ENCODE results near the gene TMED6. TPM values are rescaled to one million over a fixed set of nuclear protein-coding genes. Genes with fewer than 3 reads are reported as not detected.

The TMED6 gene
- total RNA-seq, 1 experiment from 2014 or later: 0.72 TPM

GRCh38 chr16:69334696-69335095, 16.9 kb downstream of the TMED6 start (continued):
- no peak for TF ChIP-seq E2F5 (CRISPR knock-in tag; IDR thresholded peaks at IDR 0.05)

- Mint-ChIP-seq H3K36me3 (peaks cover 61% of the 10 kb centered on the region), H3K27ac (peak within 1 kb of the TSS; percentile 91; the same call in 1 of the 2 replicates), H3K4me1 (peaks cover 22% of the 10 kb centered on the region), H3K27me3 (ENCODE audit: low read depth) (no peaks in the 10 kb centered on the region), H3K4me3 (peak within 1 kb of the TSS; percentile 85), H3K9me3 (no peaks in the 10 kb centered on the region)
- ChIA-PET POLR2A (interaction anchor here (0.5 to 1.1 kb wide), 9 partner anchors 8 to 1817 kb away, joined by 3 to 5 read pairs (median 3); partner anchors contain the start of genes COG8 and NIP7), CTCF (interaction anchor here (0.5 kb wide), 1 partner anchor 203 kb away, joined by 3 read pairs; no protein-coding TSS in a partner anchor)
- DNase-seq (ENCODE audit: low spot score): peak; percentile 95
- ATAC-seq: peak; percentile 96
- TF ChIP-seq GABPB1 (CRISPR knock-in tag; IDR thresholded peaks at IDR 0.05): peak; percentile 74
- TF ChIP-seq TEAD1 (CRISPR knock-in tag; IDR thresholded peaks at IDR 0.05): peak; percentile 42; the same call in 1 of the 2 replicates
- TF ChIP-seq CREM (CRISPR knock-in tag; IDR thresholded peaks at IDR 0.05): peak; percentile 57; the same call in 1 of the 2 replicates
- no peak for TF ChIP-seq ZNF281 (CRISPR knock-in tag; IDR thresholded peaks at IDR 0.05)
- TF ChIP-seq, protein P1, sequence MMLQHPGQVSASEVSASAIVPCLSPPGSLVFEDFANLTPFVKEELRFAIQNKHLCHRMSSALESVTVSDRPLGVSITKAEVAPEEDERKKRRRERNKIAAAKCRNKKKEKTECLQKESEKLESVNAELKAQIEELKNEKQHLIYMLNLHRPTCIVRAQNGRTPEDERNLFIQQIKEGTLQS (CRISPR knock-in tag; conservative IDR thresholded peaks at IDR 0.05): no peak
- 0 out of 2 replicates have a peak, but pooled peaks have one; percentile 12 for TF ChIP-seq ATF1 (CRISPR knock-in tag; IDR thresholded peaks at IDR 0.05)
- peak; percentile 60; the same call in 1 of the 2 replicates for TF ChIP-seq ZNF263 (CRISPR knock-in tag; IDR thresholded peaks at IDR 0.05; ENCODE audit: low read depth)
- peak; percentile 60; the same call in 1 of the 2 replicates for TF ChIP-seq ZBTB43 (CRISPR knock-in tag; IDR thresholded peaks at IDR 0.05)
- no peak for TF ChIP-seq CBFB (CRISPR knock-in tag; IDR thresholded peaks at IDR 0.05; ENCODE audit: low read depth)
- TF ChIP-seq FOXP4 (CRISPR knock-in tag; IDR thresholded peaks at IDR 0.05): peak; percentile 36; the same call in 1 of the 2 replicates
- peak; percentile 65; the same call in 1 of the 2 replicates for TF ChIP-seq OVOL2 (CRISPR knock-in tag; IDR thresholded peaks at IDR 0.05; ENCODE audit: borderline replicate concordance)
- TF ChIP-seq ZBTB21 (CRISPR knock-in tag; IDR thresholded peaks at IDR 0.05; ENCODE audit: borderline replicate concordance): 0 out of 2 replicates have a peak, but pooled peaks have one; percentile 57
- TF ChIP-seq, protein P2, sequence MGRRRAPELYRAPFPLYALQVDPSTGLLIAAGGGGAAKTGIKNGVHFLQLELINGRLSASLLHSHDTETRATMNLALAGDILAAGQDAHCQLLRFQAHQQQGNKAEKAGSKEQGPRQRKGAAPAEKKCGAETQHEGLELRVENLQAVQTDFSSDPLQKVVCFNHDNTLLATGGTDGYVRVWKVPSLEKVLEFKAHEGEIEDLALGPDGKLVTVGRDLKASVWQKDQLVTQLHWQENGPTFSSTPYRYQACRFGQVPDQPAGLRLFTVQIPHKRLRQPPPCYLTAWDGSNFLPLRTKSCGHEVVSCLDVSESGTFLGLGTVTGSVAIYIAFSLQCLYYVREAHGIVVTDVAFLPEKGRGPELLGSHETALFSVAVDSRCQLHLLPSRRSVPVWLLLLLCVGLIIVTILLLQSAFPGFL (CRISPR knock-in tag; IDR thresholded peaks at IDR 0.05; ENCODE audit: borderline replicate concordance): no peak
- TF ChIP-seq NFE2L1 (CRISPR knock-in tag; IDR thresholded peaks at IDR 0.05): peak; percentile 30; the same call in 1 of the 2 replicates
- TF ChIP-seq E2F5 (CRISPR knock-in tag; IDR thresholded peaks at IDR 0.05): peak; percentile 97
- TF ChIP-seq ELF4 (CRISPR knock-in tag; IDR thresholded peaks at IDR 0.05; ENCODE audit: low read depth): 0 out of 2 replicates have a peak, but pooled peaks have one; percentile 84
- peak; percentile 93 for TF ChIP-seq NFATC4 (CRISPR knock-in tag; IDR thresholded peaks at IDR 0.05)
- TF ChIP-seq, protein P3, sequence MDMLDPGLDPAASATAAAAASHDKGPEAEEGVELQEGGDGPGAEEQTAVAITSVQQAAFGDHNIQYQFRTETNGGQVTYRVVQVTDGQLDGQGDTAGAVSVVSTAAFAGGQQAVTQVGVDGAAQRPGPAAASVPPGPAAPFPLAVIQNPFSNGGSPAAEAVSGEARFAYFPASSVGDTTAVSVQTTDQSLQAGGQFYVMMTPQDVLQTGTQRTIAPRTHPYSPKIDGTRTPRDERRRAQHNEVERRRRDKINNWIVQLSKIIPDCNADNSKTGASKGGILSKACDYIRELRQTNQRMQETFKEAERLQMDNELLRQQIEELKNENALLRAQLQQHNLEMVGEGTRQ (CRISPR knock-in tag; IDR thresholded peaks at IDR 0.05): peak; percentile 31; the same call in 1 of the 2 replicates
- TF ChIP-seq CREB1 (CRISPR knock-in tag; IDR thresholded peaks at IDR 0.05): peak; percentile 81; the same call in 1 of the 2 replicates
- TF ChIP-seq FOXP1 (CRISPR knock-in tag; IDR thresholded peaks at IDR 0.05; ENCODE audit: borderline replicate concordance): 0 out of 2 replicates have a peak, but pooled peaks have one; percentile 74
- TF ChIP-seq, protein P4, sequence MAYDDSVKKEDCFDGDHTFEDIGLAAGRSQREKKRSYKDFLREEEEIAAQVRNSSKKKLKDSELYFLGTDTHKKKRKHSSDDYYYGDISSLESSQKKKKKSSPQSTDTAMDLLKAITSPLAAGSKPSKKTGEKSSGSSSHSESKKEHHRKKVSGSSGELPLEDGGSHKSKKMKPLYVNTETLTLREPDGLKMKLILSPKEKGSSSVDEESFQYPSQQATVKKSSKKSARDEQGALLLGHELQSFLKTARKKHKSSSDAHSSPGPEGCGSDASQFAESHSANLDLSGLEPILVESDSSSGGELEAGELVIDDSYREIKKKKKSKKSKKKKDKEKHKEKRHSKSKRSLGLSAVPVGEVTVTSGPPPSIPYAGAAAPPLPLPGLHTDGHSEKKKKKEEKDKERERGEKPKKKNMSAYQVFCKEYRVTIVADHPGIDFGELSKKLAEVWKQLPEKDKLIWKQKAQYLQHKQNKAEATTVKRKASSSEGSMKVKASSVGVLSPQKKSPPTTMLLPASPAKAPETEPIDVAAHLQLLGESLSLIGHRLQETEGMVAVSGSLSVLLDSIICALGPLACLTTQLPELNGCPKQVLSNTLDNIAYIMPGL (CRISPR knock-in tag; IDR thresholded peaks at IDR 0.05): peak; percentile 4
Observed at GRCh38 chr16:69330286-69331109, 21.1 kb downstream of the TMED6 start, which contains the start of gene PDF. PDF (minus strand) TSS chr16:69330588; CDS start chr16:69330570, 18 bp downstream.

All from WTC11 (cell line).